ENCODE measurements around the gene GARIN1A. TPM values are rescaled to one million over a fixed set of nuclear protein-coding genes. Genes with fewer than 3 reads are reported as not detected.

GARIN1A gene
- total RNA-seq, result 0.13 and 0.16 TPM in 2 replicates

GRCh38 chr7:128671992-128672391, at the start of gene GARIN1A:
TSS of gene GARIN1A (plus strand) at chr7:128672292. CDS start at chr7:128672398, 106 bp downstream.

Other genes starting within 250 kb of the GARIN1A start
- gene HILPDA, start 216.4 kb upstream of the GARIN1A start, total RNA-seq, result 16.4 and 20.0 TPM in 2 replicates
- gene METTL2B, start 195.5 kb upstream of the GARIN1A start, total RNA-seq, result 16.4 and 22.5 TPM in 2 replicates
- gene CALU, start 67.1 kb downstream of the GARIN1A start, total RNA-seq, result 119 and 240 TPM in 2 replicates
- gene OPN1SW, start 103.5 kb downstream of the GARIN1A start, total RNA-seq, result not detected in 2 replicates
- 1.8 and 4.9 TPM in 2 replicates for gene CCDC136, start 119.7 kb downstream of the GARIN1A start, total RNA-seq
- gene FLNC, start 158.1 kb downstream of the GARIN1A start, total RNA-seq, result 232 and 267 TPM in 2 replicates
- gene ATP6V1F, start 190.6 kb downstream of the GARIN1A start, total RNA-seq, result 139 and 256 TPM in 2 replicates
- gene KCP, start 238.4 kb downstream of the GARIN1A start, total RNA-seq, result 0.98 and 17.7 TPM in 2 replicates